Transverse colon (tissue), 4 donors: Measurements from ENCODE around the gene ZNF841. TPM values are rescaled to one million over a fixed set of nuclear protein-coding genes. Genes with fewer than 3 reads are reported as not detected.

ENCODE experiments used
- DNase-seq: peaks from one replicate; pipeline ENCODE4 v3.0.0-alpha.2; 2019
- H3K27ac ChIP-seq, 4 donors: fragments of 200-600 bp; sonication (generic); 2 replicates each; pipeline ENCODE4 v1.5.1; 2016 to 2018; ENCODE audit warnings: inconsistent platforms in 4 of 4
- H3K27me3 ChIP-seq: fragments of 200-600 bp; sonication (generic); 2 replicates; pipeline ENCODE4 v1.5.1; 2017; ENCODE audit warnings: inconsistent platforms
- H3K36me3 ChIP-seq, 4 donors: fragments of 200-600 bp; sonication (generic); 2 replicates each; pipeline ENCODE4 v1.5.1; 2017 to 2019; ENCODE audit warnings: inconsistent platforms in 4 of 4
- H3K4me1 ChIP-seq, 4 donors: fragments of 200-600 bp; sonication (generic); 2 replicates each; pipeline ENCODE4 v1.5.1; 2017 to 2020; ENCODE audit warnings: inconsistent platforms in 4 of 4
- H3K4me3 ChIP-seq, 4 donors: fragments of 200-600 bp; sonication (generic); 1 replicate in 1 of 4; 2 replicates in 3 of 4; pipeline versions ENCODE4 v1.5.1 to v1.6.1; 2017 to 2019; ENCODE audit warnings: inconsistent platforms in 4 of 4
- H3K9me3 ChIP-seq, 2 donors: fragments of 200-600 bp; sonication (generic); 2 replicates each; pipeline ENCODE4 v1.5.1; 2017 to 2019; ENCODE audit warnings: inconsistent platforms in 2 of 2
- EP300 ChIP-seq: sonication (generic); formaldehyde crosslinking; IDR thresholded peaks from one replicate; pipeline ENCODE4 v1.6.1; 2017; ENCODE audit warnings: antibody characterized with exemption, low read depth
- POLR2A ChIP-seq: fragments of 450-650 bp; IDR thresholded peaks from one replicate; pipeline ENCODE4 v1.6.1; 2016; ENCODE audit warnings: antibody characterized with exemption, mild to moderate bottlenecking, moderate library complexity
- POLR2AphosphoS5 ChIP-seq, 3 donors: sonication (generic); formaldehyde crosslinking; IDR thresholded peaks; one replicate each; pipeline ENCODE4 v1.6.1; 2016; ENCODE audit warnings: antibody characterized with exemption in 3 of 3
- WGBS, 2 donors: methylation state at CpG; one replicate each; pipeline ENCODE4 v1.1.5; 2018; ENCODE audit warnings: low coverage in 1 of 2; 5-methylcytosine and 5-hydroxymethylcytosine counted together
- in situ Hi-C, 4 donors: fragments of 200-750 bp; cut with MboI; loops; one replicate each; pipeline versions ENCODE4 v1.15.0 to v1.15.1; 2017; ENCODE audit warnings: low sequenced_read_pairs in 3 of 4, low pct_ligation_motif_present in 1 of 4, low pct_unique_long_range_greater_than_20kb in 1 of 4
- intact Hi-C: fragments of 100-400 bp; cut with DNase I; formaldehyde crosslinking; loops from one replicate; pipeline ENCODE4 v1.15.1; 2023; ENCODE audit warnings: low total_unique reads
- total RNA-seq, 4 donors: library from RNA; depleted of rRNA; stranded (reverse); fragments of >200 nt; gene quantifications; one replicate each; pipeline ENCODE4 v1.1.0, GENCODE V29; 2016
- TF ChIP-seq, protein P1 (sequence below), 5 experiments: fragments of 200-600 bp in 3 of 5; fragments of 450-650 bp in 2 of 5; sonication (generic) in 3 of 5; IDR thresholded peaks; 1 replicate in 2 of 5; 2 replicates in 3 of 5; pipeline ENCODE4 v1.5.1; 2016 to 2017; ENCODE audit warnings: antibody characterized with exemption in 5 of 5, inconsistent platforms in 3 of 5, mild to moderate bottlenecking in 2 of 5, moderate library complexity in 1 of 5

ZNF841 gene
- 10 to 100 TPM; 15.7 to 23.7 (median 21.1) TPM for total RNA-seq

DNA sequence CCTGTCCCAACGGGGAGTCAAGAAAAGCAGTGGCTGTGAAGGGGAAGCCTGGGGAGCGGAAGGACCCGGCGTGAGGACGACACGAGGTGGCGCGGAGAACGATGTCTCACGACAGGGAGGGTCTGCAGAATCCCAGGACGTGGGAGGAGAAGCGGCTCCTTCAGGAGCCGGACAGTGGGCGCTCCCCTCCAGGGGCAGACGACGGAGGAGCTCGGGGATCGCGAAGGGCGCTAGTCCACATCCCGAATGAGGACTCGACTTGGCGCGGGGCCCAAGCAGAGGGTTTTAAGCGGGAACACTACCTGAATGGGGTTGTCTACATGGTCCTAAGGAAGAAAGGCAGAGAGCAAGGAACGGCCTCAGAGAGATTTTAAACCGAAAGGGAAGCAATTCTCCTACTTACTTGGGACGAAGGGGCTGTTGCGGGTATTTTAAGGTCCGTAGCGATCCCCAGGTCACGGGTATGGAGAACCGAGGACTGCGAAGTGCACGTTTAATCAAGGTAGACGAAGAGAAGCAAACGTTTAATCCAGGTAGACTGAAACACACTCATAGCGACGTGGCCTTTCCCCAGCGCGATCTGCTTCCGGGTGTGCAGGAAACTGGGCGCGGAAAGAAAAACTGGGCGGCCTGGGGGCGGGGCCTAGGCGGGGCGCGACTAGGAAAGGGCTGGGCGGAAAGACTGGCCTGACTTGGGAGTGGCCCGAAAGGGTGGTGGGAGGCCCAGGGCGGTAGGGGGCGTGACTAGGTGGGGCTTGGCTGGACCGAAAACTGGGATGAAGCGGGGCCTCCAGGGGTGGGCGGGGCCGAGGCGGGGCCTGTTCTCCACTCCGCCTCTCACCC lies at the start of gene ZNF841:
ZNF841 (minus strand) TSS at position 594 of the 843 bp plus-strand sequence. CDS start 10,964 bp downstream, outside the sequence.
- intact Hi-C loops (no loop called here), in situ Hi-C loops (loop anchor here in 1 of 4 donors (10.0 kb wide), 1 partner anchor 859 kb away; no protein-coding TSS in a partner anchor)
- H3K27ac ChIP-seq: peak within 1 kb of the TSS; percentile 60 to 85 (median 80)
- peak; percentile 94 for DNase-seq
- peak within 1 kb of the TSS; percentile 55 to 95 (median 82) for H3K4me3 ChIP-seq
- H3K9me3 ChIP-seq: peaks cover 9 to 29% of the 10 kb centered on the region in 2 donors
- peaks cover 0 to 33% (median 3%) of the 10 kb centered on the region in 4 donors for H3K36me3 ChIP-seq
- peaks cover 4 to 21% (median 11%) of the 10 kb centered on the region in 4 donors for H3K4me1 ChIP-seq
- TF ChIP-seq POLR2A: peak; percentile 66
- no peak for TF ChIP-seq EP300
- TF ChIP-seq POLR2AphosphoS5 (IDR thresholded peaks at IDR 0.05): peak; percentile 69 to 83 (median 80)
- WGBS, 2 donors: 0 to 2% methylated on average over 10 to 59 of the region's 59 CpGs
- H3K27me3 ChIP-seq: no peaks in the 10 kb centered on the region

DNA sequence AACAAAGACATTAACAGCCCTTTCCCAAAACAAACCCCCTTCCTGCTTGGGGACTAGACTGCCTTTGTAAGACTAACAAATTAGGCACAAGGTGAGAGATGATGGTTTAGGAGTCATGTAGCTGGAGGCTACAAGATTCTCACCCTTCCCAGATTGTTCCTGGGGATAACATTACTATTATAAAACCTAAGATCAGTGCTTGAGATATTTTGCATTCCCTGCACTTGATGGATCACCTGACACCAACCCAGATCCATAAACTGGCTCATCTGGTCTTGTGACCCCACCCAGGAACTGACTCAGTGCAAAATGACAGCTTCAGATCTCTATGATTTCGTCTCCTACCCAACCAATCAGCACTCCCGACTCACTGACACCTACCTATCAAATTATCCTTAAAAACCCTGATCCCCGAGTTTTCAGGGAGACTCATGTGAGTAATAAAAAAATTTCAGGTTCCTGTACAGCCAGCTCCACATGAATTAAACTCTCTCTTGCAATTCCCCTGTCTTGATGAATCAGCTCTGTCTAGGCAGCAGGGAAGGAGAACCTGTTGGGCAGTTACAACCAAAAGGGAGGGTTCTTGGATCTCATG lies 46.5 kb upstream of the ZNF841 start:
- H3K4me1 ChIP-seq: peaks cover 0 to 17% (median 14%) of the 10 kb centered on the region in 4 donors
- H3K27ac ChIP-seq: no peak overlapping the region
- no peaks in the 10 kb centered on the region for H3K36me3 ChIP-seq
- H3K4me3 ChIP-seq: no peak overlapping the region
- 87% methylated on average over 3 of the region's 3 CpGs; no CpG with 5 or more reads in 1 of the 2 donors for WGBS, 2 donors
- TF ChIP-seq, protein P1, sequence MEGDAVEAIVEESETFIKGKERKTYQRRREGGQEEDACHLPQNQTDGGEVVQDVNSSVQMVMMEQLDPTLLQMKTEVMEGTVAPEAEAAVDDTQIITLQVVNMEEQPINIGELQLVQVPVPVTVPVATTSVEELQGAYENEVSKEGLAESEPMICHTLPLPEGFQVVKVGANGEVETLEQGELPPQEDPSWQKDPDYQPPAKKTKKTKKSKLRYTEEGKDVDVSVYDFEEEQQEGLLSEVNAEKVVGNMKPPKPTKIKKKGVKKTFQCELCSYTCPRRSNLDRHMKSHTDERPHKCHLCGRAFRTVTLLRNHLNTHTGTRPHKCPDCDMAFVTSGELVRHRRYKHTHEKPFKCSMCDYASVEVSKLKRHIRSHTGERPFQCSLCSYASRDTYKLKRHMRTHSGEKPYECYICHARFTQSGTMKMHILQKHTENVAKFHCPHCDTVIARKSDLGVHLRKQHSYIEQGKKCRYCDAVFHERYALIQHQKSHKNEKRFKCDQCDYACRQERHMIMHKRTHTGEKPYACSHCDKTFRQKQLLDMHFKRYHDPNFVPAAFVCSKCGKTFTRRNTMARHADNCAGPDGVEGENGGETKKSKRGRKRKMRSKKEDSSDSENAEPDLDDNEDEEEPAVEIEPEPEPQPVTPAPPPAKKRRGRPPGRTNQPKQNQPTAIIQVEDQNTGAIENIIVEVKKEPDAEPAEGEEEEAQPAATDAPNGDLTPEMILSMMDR (IDR thresholded peaks at IDR 0.05): no peak
- no peak for TF ChIP-seq EP300
- no peak for TF ChIP-seq POLR2AphosphoS5 (IDR thresholded peaks at IDR 0.05)
- TF ChIP-seq POLR2A: no peak
- H3K27me3 ChIP-seq: no peaks in the 10 kb centered on the region
- intact Hi-C loops: no loop called here
- in situ Hi-C loops: loop anchor here in 2 of 4 donors (5.0 to 10.0 kb wide), 2 partner anchors 93 to 95 kb away; no protein-coding TSS in a partner anchor
- peaks cover 0 to 14% of the 10 kb centered on the region in 2 donors for H3K9me3 ChIP-seq
- DNase-seq: no peak

DNA sequence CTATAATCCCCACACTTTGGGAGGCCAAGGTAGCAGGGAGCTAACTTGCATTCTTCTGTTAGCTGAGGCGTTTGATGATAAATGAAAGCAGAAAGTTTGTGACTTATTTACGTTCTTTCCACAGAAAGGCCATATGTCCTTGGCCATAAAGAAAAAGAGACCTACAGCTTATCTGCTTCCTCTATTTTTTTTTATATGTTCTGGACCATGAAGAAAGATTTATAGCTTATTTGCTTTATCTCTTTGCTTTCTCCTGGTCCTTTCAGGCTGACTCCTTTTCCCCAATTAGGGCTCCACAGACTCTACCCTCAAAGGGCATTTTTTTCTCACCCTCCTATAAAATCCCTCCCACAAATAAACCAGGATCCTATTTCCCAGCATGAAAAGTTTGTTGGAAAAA lies 45.6 kb upstream of the ZNF841 start:
- Histone ChIP-seq H3K36me3 (no peaks in the 10 kb centered on the region), H3K9me3 (peaks cover 0 to 7% of the 10 kb centered on the region in 2 donors), H3K27ac (no peak overlapping the region), H3K4me3 (no peak overlapping the region), H3K4me1 (peaks cover 0 to 17% (median 14%) of the 10 kb centered on the region in 4 donors), H3K27me3 (no peaks in the 10 kb centered on the region)
- 63% methylated on average over 2 of the region's 2 CpGs for WGBS, 2 donors
- TF ChIP-seq EP300 (no peak), POLR2AphosphoS5 (IDR thresholded peaks at IDR 0.05) (no peak), POLR2A (no peak)
- TF ChIP-seq, protein P1 (IDR thresholded peaks at IDR 0.05): no peak
- in situ Hi-C loops: loop anchor here in 2 of 4 donors (5.0 to 10.0 kb wide), 2 partner anchors 94 to 96 kb away; no protein-coding TSS in a partner anchor
- no peak for DNase-seq
- intact Hi-C loops: no loop called here

DNA sequence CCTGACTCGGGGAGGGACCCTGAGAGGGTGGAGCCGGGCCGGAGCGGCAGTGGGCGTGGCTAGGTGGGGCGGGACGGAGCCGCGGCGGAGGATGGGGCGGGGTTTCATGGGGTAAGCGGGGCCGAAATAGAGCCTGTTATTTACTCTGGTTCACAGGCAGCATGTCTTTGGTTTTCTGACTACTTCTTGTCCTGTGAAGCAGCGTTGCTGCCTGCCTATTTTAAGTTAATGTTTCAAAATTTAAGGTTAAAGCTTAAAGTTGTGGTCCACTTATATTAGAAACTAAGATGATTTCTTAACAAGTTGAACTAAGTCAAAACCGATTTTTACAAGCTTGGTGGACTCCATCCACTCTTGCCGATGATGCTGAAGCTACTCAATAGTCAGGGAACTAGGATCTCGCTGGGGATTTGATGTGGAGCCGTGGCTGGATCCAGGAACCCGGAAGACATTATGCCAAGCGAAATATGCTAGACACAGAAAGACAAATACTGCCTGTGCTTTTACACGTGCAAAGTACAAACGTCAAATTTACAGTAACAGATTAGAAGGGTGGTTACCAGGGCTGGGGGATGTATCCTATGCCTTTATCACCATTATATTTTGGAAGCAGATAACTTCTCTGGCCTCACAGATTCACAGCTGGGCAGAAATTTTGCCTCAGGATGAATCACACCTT lies 44.6 kb upstream of the ZNF841 start:
- no peak for DNase-seq

More for the DNA sequence above, 44.6 kb upstream of the ZNF841 start:
- H3K27me3 ChIP-seq: no peaks in the 10 kb centered on the region
- 11 to 13% methylated on average over 19 to 22 of the region's 22 CpGs for WGBS, 2 donors
- peak overlapping the region; percentile 94 to 100 (median 96) for H3K27ac ChIP-seq
- intact Hi-C loops (no loop called here), in situ Hi-C loops (loop anchor here in 2 of 4 donors (5.0 to 10.0 kb wide), 2 partner anchors 95 to 97 kb away; no protein-coding TSS in a partner anchor)
- H3K36me3 ChIP-seq: no peaks in the 10 kb centered on the region
- H3K4me3 ChIP-seq: peak overlapping the region in 2 of 4 donors; percentile 52 to 79
- H3K9me3 ChIP-seq: no peaks in the 10 kb centered on the region
- H3K4me1 ChIP-seq: peaks cover 0 to 17% (median 14%) of the 10 kb centered on the region in 4 donors
- no peak for TF ChIP-seq EP300
- TF ChIP-seq, protein P1 (IDR thresholded peaks at IDR 0.05): no peak
- TF ChIP-seq POLR2A: no peak
- no peak for TF ChIP-seq POLR2AphosphoS5 (IDR thresholded peaks at IDR 0.05)
